Placental pericyte (primary cell): Measurements from ENCODE around the gene ARF3. TPM values are rescaled to one million over a fixed set of nuclear protein-coding genes. Genes with fewer than 3 reads are reported as not detected.

Experiments used
- small RNA-seq: library from RNA; depleted of rRNA; stranded (forward); fragments of <200 nt; gene quantifications from one replicate; pipeline ENCODE3, GENCODE V24; 2012; ENCODE audit warnings: low replicate concordance
- total RNA-seq: library from RNA; depleted of rRNA; stranded (reverse); fragments of >200 nt; gene quantifications from 2 replicates; pipeline ENCODE4 v1.2.3, GENCODE V29; 2012

ARF3 gene
- 74.4 and 88.6 TPM in 2 replicates for total RNA-seq

DNA sequence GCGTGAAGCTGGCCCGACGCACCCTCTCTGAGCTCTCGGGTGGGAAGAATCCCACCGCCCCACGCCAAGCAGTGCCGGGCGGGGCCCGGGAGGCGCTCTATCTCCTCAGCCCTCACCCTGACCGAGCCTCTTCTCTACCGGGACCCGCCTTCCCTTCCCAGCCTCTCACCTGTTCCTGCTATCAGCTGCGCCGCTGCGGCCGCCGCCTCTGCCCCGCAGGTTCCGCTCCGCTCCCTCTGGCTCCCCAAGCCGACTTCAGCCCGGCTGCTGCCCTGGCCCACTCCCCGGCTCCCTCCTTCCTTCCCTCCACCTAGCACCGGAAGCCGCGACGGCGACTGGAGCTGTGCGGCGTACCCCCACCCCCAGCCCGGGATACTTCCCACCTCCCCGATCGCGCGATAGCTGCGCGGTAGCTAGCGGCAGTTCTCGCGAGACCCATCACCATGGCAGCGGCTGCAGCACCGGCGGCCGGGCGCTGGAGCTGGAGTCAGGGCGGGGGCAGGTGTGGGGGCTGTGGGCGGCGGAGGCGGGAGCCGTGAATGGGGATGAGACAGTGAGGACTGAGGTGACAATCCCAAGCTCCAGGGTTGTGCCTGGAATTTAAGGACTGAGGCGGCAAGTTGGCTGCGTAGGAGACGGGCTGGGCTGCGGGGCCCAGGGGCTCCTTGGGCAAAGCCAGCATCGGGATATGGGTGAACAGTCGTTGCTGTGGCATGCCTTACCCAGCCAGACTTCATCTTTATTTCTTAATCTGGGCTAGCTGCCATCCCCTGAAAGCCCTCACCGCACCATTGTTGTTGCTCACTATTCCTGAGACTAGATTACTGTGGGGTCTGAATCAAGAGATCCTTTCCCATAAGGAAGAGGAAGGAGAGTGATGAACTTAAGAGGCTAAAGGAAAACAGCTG, at the start of gene ARF3:
Gene ARF3 (minus strand): TSS at position 347 of the 908 bp plus-strand sequence. CDS start 16,392 bp downstream, outside the sequence.

DNA sequence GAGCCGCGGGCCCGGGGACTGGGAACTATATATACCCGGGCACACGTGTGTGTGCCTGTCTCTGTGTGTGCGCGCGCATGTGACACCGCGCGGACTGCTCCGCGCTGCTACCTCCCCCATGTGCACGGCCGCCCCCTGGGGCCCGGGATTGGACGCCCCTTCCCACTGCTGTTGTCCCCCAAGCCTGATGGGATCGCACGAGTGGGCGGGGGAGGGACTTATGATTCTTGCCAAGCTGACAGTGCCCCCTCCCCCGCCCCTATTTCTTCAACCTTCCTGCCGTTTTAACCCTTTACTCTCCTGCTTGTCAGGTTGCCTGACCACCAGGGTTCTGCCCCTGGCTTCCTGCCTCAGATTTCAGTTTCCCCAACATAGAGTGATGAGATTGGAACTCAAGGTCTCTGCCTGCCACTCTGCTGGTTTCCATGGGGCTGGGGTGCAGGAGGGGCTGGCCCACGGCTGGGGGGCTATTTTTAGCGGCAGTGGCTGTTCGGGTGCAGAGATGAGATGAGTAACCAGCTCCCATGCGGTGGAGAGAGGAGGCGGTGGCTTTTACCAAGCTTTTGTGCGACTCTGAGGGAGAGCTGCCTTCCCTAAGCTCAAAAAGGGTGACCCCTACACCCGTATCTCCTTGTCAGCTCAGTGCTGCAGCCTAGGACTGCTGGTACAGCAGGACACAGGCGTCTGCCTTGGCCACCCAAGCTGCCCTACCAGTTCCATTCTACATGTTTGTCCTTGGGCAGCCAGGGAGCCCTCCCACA, 42.3 kb upstream of the ARF3 start, which contains the start of gene DDN:
Gene DDN (minus strand): TSS at position 5 of the 761 bp plus-strand sequence. CDS start 88 bp downstream, outside the sequence.

DNA sequence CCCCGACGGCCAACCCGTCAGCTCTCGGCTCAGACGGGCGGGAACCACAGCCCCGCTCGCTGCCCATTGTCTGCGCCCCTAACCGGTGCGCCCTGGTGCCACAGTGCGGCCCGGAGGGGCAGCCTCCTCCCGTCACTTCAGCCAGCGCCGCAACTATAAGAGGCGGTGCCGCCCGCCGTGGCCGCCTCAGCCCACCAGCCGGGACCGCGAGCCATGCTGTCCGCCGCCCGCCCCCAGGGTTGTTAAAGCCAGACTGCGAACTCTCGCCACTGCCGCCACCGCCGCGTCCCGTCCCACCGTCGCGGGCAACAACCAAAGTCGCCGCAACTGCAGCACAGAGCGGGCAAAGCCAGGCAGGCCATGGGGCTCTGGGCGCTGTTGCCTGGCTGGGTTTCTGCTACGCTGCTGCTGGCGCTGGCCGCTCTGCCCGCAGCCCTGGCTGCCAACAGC, 21.0 kb upstream of the ARF3 start, which contains the start of gene WNT1:
Gene WNT1 (plus strand): TSS at position 32 of the 450 bp plus-strand sequence. CDS start 329 bp downstream, at position 361.

DNA sequence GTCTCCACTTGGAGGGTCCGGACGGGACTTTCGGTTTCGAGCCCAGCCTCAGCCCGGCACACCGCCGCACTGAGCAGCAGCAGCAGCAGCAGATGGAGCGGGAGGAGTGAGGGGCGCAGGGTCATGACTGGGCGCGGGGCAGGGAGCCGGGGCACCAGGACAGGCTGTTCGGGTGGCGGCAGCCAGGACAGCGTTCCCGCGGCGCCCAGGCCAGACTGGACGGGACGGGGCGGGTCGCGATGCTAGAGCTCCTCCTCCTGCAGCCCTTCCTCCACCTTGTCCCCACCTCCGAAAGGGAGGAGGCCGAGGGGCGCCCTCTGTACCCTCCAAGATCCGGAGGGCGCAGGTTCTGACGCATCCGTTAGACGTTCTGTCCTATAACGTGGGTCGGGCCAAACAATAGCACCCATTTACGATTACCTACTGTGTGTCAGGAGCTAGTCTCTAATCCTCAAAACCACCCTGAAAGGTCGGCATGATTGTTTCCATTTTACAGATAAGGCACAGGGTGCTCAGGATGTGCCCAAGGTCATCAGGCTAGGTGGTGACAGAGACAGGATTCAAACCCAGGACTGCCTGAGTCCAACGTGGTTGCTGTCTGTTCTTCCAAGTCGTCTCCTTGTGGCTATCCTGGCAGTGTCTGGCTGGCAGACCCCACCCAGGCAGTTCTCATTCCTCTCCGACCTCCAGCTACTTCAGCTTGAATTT, 31.8 kb downstream of the ARF3 start, which contains the start of gene FKBP11:
Gene FKBP11 (minus strand): TSS at position 189 of the 708 bp plus-strand sequence. CDS start 64 bp downstream, at position 125.

Small RNAs within 50 kb of the gene (small RNA-seq; reads per million reads assigned to genes)
- gene AC073610.1 (not detected), gene RNU6-600P (not detected), gene RNU6-940P (not detected)

Other genes with a start within 250 kb of the ARF3 start
- gene CCNT1, start 240.8 kb downstream of the ARF3 start, total RNA-seq: 23.9 and 35.4 TPM in 2 replicates
- gene ADCY6, start 168.4 kb downstream of the ARF3 start, total RNA-seq: 34.1 and 41.4 TPM in 2 replicates
- gene CACNB3, start 139.0 kb downstream of the ARF3 start, total RNA-seq: 12.0 and 33.1 TPM in 2 replicates
- gene DDX23, start 105.3 kb downstream of the ARF3 start, total RNA-seq: 64.1 and 74.2 TPM in 2 replicates
- gene RND1, start 91.6 kb downstream of the ARF3 start, total RNA-seq: 0.44 TPM in 1 of 2 replicates, not detected in the other
- gene FKBP11, start 32.0 kb downstream of the ARF3 start, total RNA-seq: 17.0 and 44.4 TPM in 2 replicates
- gene WNT10B, start 14.2 kb upstream of the ARF3 start, total RNA-seq: under 0.01 TPM in 1 of 2 replicates, not detected in the other
- gene WNT1, start 20.8 kb upstream of the ARF3 start, total RNA-seq: not detected in 2 replicates
- 0.14 TPM in 1 of 2 replicates, not detected in the other for gene DDN, start 41.9 kb upstream of the ARF3 start, total RNA-seq
- 69.4 and 86.2 TPM in 2 replicates for gene PRKAG1, start 61.3 kb upstream of the ARF3 start, total RNA-seq
- gene KMT2D, start 103.3 kb upstream of the ARF3 start, total RNA-seq: 42.5 and 43.3 TPM in 2 replicates
- 0.22 and 1.6 TPM in 2 replicates for gene RHEBL1, start 112.5 kb upstream of the ARF3 start, total RNA-seq
- gene DHH, start 137.3 kb upstream of the ARF3 start, total RNA-seq: under 0.01 TPM in 2 replicates
- gene LMBR1L, start 153.4 kb upstream of the ARF3 start, total RNA-seq: 60.3 and 72.0 TPM in 2 replicates
- gene TUBA1B, start 173.9 kb upstream of the ARF3 start, total RNA-seq: 336 and 3,581 TPM in 2 replicates
- gene TUBA1A, start 231.6 kb upstream of the ARF3 start, total RNA-seq: 185 and 1,342 TPM in 2 replicates